B cell (primary cell): ENCODE data around the gene KTI12. TPM values are rescaled to one million over a fixed set of nuclear protein-coding genes. Genes with fewer than 3 reads are reported as not detected.
A peak's percentile ranks its signal among the peaks of the same experiment; 100 is the strongest.
"Not testable (repeated sequence)": the region's sequence is repeated elsewhere in the genome, so short reads cannot be mapped to it uniquely, and the experiment has no call there.

Source experiments
- ATAC-seq: fragments of 200-7000 bp; cut with Tn5 transposase; one replicate; pipeline ENCODE4 v1.10.0; 2021; ENCODE audit warnings: low read depth, mild to moderate bottlenecking, moderate number of reproducible peaks, moderate library complexity
- CTCF ChIA-PET: fragments of 350-600 bp; sonication (Branson Sonifier 250); formaldehyde crosslinking; loops from one replicate; lab custom pipeline; 2021; ENCODE audit warnings: antibody characterized with exemption, inconsistent platforms; lab: Charles Lee
- POLR2A ChIA-PET: fragments of 350-600 bp; sonication (Branson Sonifier 250); formaldehyde crosslinking; loops from one replicate; lab custom pipeline; 2021; ENCODE audit warnings: antibody characterized with exemption; lab: Charles Lee
- DNase-seq: peaks from one replicate; pipeline ENCODE4 v3.0.0; 2013
- H2AFZ ChIP-seq: 2 replicates; pipeline ENCODE4 v1.6.1; 2012; ENCODE audit warnings: mild to moderate bottlenecking, low read depth, low read length; ENCODE audit not compliant: insufficient read depth, poor library complexity, severe bottlenecking
- H3K27ac ChIP-seq, 2 donors: 1 replicate in 1 of 2; 2 replicates in 1 of 2; pipeline ENCODE4 v1.5.1; 2012 to 2013; ENCODE audit warnings: low read length in 2 of 2, mild to moderate bottlenecking in 2 of 2, moderate library complexity in 1 of 2
- H3K27me3 ChIP-seq, 4 experiments: fragments of 200-600 bp in 1 of 4; sonication (generic) in 1 of 4; replicated peaks in 1 of 4; 1 replicate in 2 of 4; 2 replicates in 2 of 4; pipeline versions ENCODE4 v1.6.1 to v1.7.0; 2013 to 2016; ENCODE audit warnings: low read length in 3 of 4, mild to moderate bottlenecking in 2 of 4, mixed read lengths in 1 of 4, moderate library complexity in 1 of 4; ENCODE audit not compliant: insufficient read depth in 4 of 4, control insufficient read depth in 3 of 4; ENCODE audit errors: control extremely low read depth in 1 of 4
- H3K36me3 ChIP-seq, 2 experiments: replicated peaks in 1 of 2; 1 replicate in 1 of 2; 2 replicates in 1 of 2; pipeline versions ENCODE4 v1.6.1 to v1.7.1; 2013; ENCODE audit warnings: low read length in 1 of 2; ENCODE audit not compliant: insufficient read depth in 2 of 2, control insufficient read depth in 1 of 2; ENCODE audit errors: control extremely low read depth in 1 of 2, extremely low read depth in 1 of 2
- H3K4me1 ChIP-seq, 2 donors: fragments of 200-600 bp in 1 of 2; sonication (generic) in 1 of 2; 1 replicate in 1 of 2; 2 replicates in 1 of 2; pipeline versions ENCODE4 v1.5.1 to v1.6.1; 2013 to 2017; ENCODE audit warnings: low read length in 2 of 2; ENCODE audit not compliant: control insufficient read depth in 2 of 2, insufficient read depth in 2 of 2
- H3K4me2 ChIP-seq: replicated peaks from 2 replicates; pipeline ENCODE3; 2012; ENCODE audit warnings: mild to moderate bottlenecking, low read depth, low read length; ENCODE audit not compliant: poor library complexity, severe bottlenecking
- H3K4me3 ChIP-seq, 5 experiments: fragments of 200-600 bp in 1 of 5; sonication (generic) in 1 of 5; 1 replicate in 3 of 5; 2 replicates in 2 of 5; pipeline versions ENCODE4 v1.5.1 to v1.7.0; 2011 to 2016; ENCODE audit warnings: low read length in 4 of 5, mild to moderate bottlenecking in 4 of 5, low read depth in 2 of 5, control low read depth in 1 of 5, moderate library complexity in 1 of 5; ENCODE audit not compliant: insufficient read depth in 1 of 5; ENCODE audit errors: control extremely low read depth in 1 of 5, extremely low read depth in 1 of 5
- H3K79me2 ChIP-seq: fragments of 200-600 bp; sonication (generic); one replicate; pipeline ENCODE4 v1.6.0; 2016; ENCODE audit warnings: low read length; ENCODE audit not compliant: control insufficient read depth, insufficient read depth
- H3K9ac ChIP-seq: fragments of 200-600 bp; sonication (generic); 2 replicates; pipeline ENCODE4 v1.6.1; 2017; ENCODE audit warnings: mild to moderate bottlenecking, low read length, moderate library complexity
- H3K9me3 ChIP-seq, 3 donors: one replicate each; pipeline versions ENCODE4 v1.6.1 to v1.7.1; 2013; ENCODE audit warnings: low read length in 2 of 3; ENCODE audit not compliant: control insufficient read depth in 2 of 3, insufficient read depth in 1 of 3; ENCODE audit errors: control extremely low read depth in 1 of 3
- H4K20me1 ChIP-seq: 2 replicates; pipeline ENCODE4 v1.6.0; 2012; ENCODE audit warnings: mild to moderate bottlenecking, low read length; ENCODE audit not compliant: insufficient read depth, control insufficient read depth, poor library complexity, severe bottlenecking
- H3K27ac Mint-ChIP-seq: one replicate; pipeline ENCODE4 v1.8.0; 2021; ENCODE audit warnings: mixed read lengths
- H3K27me3 Mint-ChIP-seq: one replicate; pipeline ENCODE4 v1.8.0; 2021; ENCODE audit warnings: mixed read lengths
- H3K4me1 Mint-ChIP-seq: one replicate; pipeline ENCODE4 v1.8.0; 2021; ENCODE audit warnings: mixed read lengths
- H3K4me3 Mint-ChIP-seq: one replicate; pipeline ENCODE4 v1.8.0; 2021; ENCODE audit warnings: mixed read lengths
- H3K9me3 Mint-ChIP-seq: one replicate; pipeline ENCODE4 v1.8.0; 2022; ENCODE audit warnings: mixed read lengths; ENCODE audit not compliant: insufficient read depth
- CTCF ChIP-seq: fragments of 200-600 bp; IDR thresholded peaks from one replicate; pipeline ENCODE4 v1.8.0; 2022; ENCODE audit warnings: antibody characterized with exemption, mild to moderate bottlenecking
- EZH2 ChIP-seq: IDR thresholded peaks from 2 replicates; pipeline ENCODE4 v1.6.1; 2012; ENCODE audit warnings: borderline replicate concordance, low read depth, mild to moderate bottlenecking, moderate library complexity, low read length; ENCODE audit not compliant: insufficient read depth, poor library complexity, severe bottlenecking
- WGBS: methylation state at CpG from one replicate; pipeline ENCODE4 v1.1.5; 2013; ENCODE audit warnings: missing lambda C conversion rate; ENCODE audit not compliant: insufficient coverage; 5-methylcytosine and 5-hydroxymethylcytosine counted together
- intact Hi-C: fragments of 100-400 bp; cut with micrococcal nuclease; formaldehyde crosslinking; loops from one replicate; pipeline ENCODE4 v1.10.0; 2022
- polyA plus RNA-seq: library from polyadenylated mRNA; depleted of rRNA; stranded (reverse); fragments of >200 nt; gene quantifications from 2 replicates; pipeline ENCODE4 v1.2.3, GENCODE V29; 2012
- total RNA-seq, 2 donors: library from RNA; stranded (reverse); fragments of 120-200 nt in 1 of 2; gene quantifications; 1 replicate in 1 of 2; 2 replicates in 1 of 2; pipeline versions ENCODE4 v1.2.3 to v1.2.4, GENCODE V29; 2013 to 2022

The KTI12 gene
- total and polyA plus RNA-seq, 2 donors (not counting 1 experiment from before 2014, with no cell fraction given): 14.7 to 22.5 TPM

- H3K9ac ChIP-seq: peak overlapping the region; percentile 96
- H3K79me2 ChIP-seq: peaks cover 58% of the 10 kb centered on the region
- Mint-ChIP-seq H3K27me3 (no peaks in the 10 kb centered on the region), H3K4me1 (peaks cover 52% of the 10 kb centered on the region), H3K27ac (peak overlapping the region; percentile 97), H3K9me3 (no peaks in the 10 kb centered on the region), H3K4me3 (peak overlapping the region; percentile 98)
- ChIA-PET POLR2A (interaction anchor here (0.9 to 1.5 kb wide), 4 partner anchors 21 to 675 kb away, joined by 3 to 9 read pairs (median 4); partner anchors contain the start of genes KTI12 and ORC1), CTCF (interaction anchor here (1.0 kb wide), 1 partner anchor 960 kb away, joined by 3 read pairs; no protein-coding TSS in a partner anchor)
- WGBS: 1% methylated on average over 9 of the region's 13 CpGs
- H3K27ac ChIP-seq: peak overlapping the region; percentile 44 to 92
- H3K4me3 ChIP-seq: peak overlapping the region; percentile 73 to 99 (median 95)
- intact Hi-C loops: loop anchor here (2.0 to 10.0 kb wide), 7 partner anchors 88 to 1142 kb away; partner anchors contain the start of genes CPT2, ECHDC2, OSBPL9 and SCP2
- H3K27me3 ChIP-seq: no peaks in the 10 kb centered on the region
- H3K4me2 ChIP-seq: peak overlapping the region; percentile 96
- H3K9me3 ChIP-seq: no peaks in the 10 kb centered on the region
- H3K4me1 ChIP-seq: peaks cover 25 to 31% of the 10 kb centered on the region in 2 donors
- DNase-seq: peak; percentile 24
- TF ChIP-seq EZH2: no peak
- no peak for TF ChIP-seq CTCF
- H2AFZ ChIP-seq: peak overlapping the region; percentile 88
- peaks cover 0 to 11% of the 10 kb centered on the region in 2 experiments for H3K36me3 ChIP-seq
- peaks cover 11% of the 10 kb centered on the region for H4K20me1 ChIP-seq
- ATAC-seq: no peak
Measured at GRCh38 chr1:52054496-52055065, 21.0 kb upstream of the KTI12 start.

GRCh38 chr1:52053862-52054261 is 20.3 kb upstream of the KTI12 start:
- H4K20me1 ChIP-seq: peaks cover 4% of the 10 kb centered on the region
- ATAC-seq: no peak
- no peak overlapping the region for H3K9ac ChIP-seq
- no peak for DNase-seq
- no peak overlapping the region for H2AFZ ChIP-seq
- H3K9me3 ChIP-seq: no peaks in the 10 kb centered on the region
- TF ChIP-seq CTCF (no peak), EZH2 (no peak)
- Mint-ChIP-seq H3K27me3 (no peaks in the 10 kb centered on the region), H3K9me3 (no peaks in the 10 kb centered on the region), H3K4me3 (peak overlapping the region; percentile 98), H3K27ac (no peak overlapping the region), H3K4me1 (peaks cover 46% of the 10 kb centered on the region)
- no peaks in the 10 kb centered on the region for H3K27me3 ChIP-seq
- WGBS: no CpG with 5 or more reads among the region's 1 CpG
- H3K4me3 ChIP-seq: peak overlapping the region in 1 of 5 experiments; percentile 99
- no peak overlapping the region for H3K27ac ChIP-seq
- intact Hi-C loops: loop anchor here (2.0 to 10.0 kb wide), 2 partner anchors 871 to 1143 kb away; partner anchors contain the start of genes CPT2, ECHDC2 and SCP2
- H3K79me2 ChIP-seq: peaks cover 56% of the 10 kb centered on the region
- H3K4me1 ChIP-seq: peaks cover 25 to 31% of the 10 kb centered on the region in 2 donors
- peak overlapping the region; percentile 96 for H3K4me2 ChIP-seq
- POLR2A ChIA-PET: interaction anchor here (1.5 kb wide), 1 partner anchor 21 kb away, joined by 5 read pairs; the partner anchor contains the start of gene KTI12
- CTCF ChIA-PET: interaction anchor here (0.7 kb wide), 1 partner anchor 542 kb away, joined by 3 read pairs; no protein-coding TSS in a partner anchor
- peaks cover 0 to 10% of the 10 kb centered on the region in 2 experiments for H3K36me3 ChIP-seq

GRCh38 chr1:52049337-52049736 is 15.7 kb upstream of the KTI12 start:
- peaks cover 18% of the 10 kb centered on the region for H3K4me1 Mint-ChIP-seq
- DNase-seq, H3K4me3 ChIP-seq, CTCF ChIA-PET, H3K9me3 ChIP-seq, H2AFZ ChIP-seq, H3K4me3 Mint-ChIP-seq, H3K9me3 Mint-ChIP-seq, H3K27me3 Mint-ChIP-seq, POLR2A ChIA-PET, intact Hi-C loops, H3K27ac Mint-ChIP-seq, H3K4me1 ChIP-seq, H3K4me2 ChIP-seq, H3K27me3 ChIP-seq, H3K9ac ChIP-seq, H3K27ac ChIP-seq, ATAC-seq: not testable (repeated sequence)
- 80% methylated on average over 1 of the region's 4 CpGs for WGBS
- Histone ChIP-seq H3K79me2 (peaks cover 51% of the 10 kb centered on the region), H3K36me3 (peaks cover 0 to 13% of the 10 kb centered on the region in 2 experiments), H4K20me1 (peaks cover 14% of the 10 kb centered on the region)
